KOPT-K1 (cell line): Measurements from ENCODE around the gene GH1.

Experiments used
- H3K27ac ChIP-seq: fragments of 200-600 bp; sonication (generic); 2 replicates; pipeline ENCODE4 v1.5.1; 2016; ENCODE audit warnings: antibody characterized with exemption, mild to moderate bottlenecking, low read depth, low read length; ENCODE audit not compliant: poor library complexity, severe bottlenecking
- H3K36me3 ChIP-seq: fragments of 200-600 bp; sonication (generic); 2 replicates; pipeline ENCODE4 v1.5.1; 2017; ENCODE audit warnings: antibody characterized with exemption, mild to moderate bottlenecking, low read length, moderate library complexity; ENCODE audit not compliant: insufficient read depth
- H3K9me3 ChIP-seq: fragments of 200-600 bp; sonication (generic); 2 replicates; pipeline ENCODE4 v1.5.1; 2017; ENCODE audit warnings: antibody characterized with exemption, low read length, mild to moderate bottlenecking; ENCODE audit not compliant: insufficient read depth, poor library complexity, severe bottlenecking

Gene GH1

GRCh38 chr17:63949576-63950250 lies 31.1 kb upstream of the GH1 start:
- Histone ChIP-seq H3K9me3 (no peaks in the 10 kb centered on the region), H3K27ac (no peak overlapping the region), H3K36me3 (no peaks in the 10 kb centered on the region)

- H3K9me3 ChIP-seq: no peaks in the 10 kb centered on the region
- H3K27ac ChIP-seq: no peak overlapping the region
- H3K36me3 ChIP-seq: no peaks in the 10 kb centered on the region
These were observed 29.9 kb upstream of the GH1 start for GRCh38 chr17:63948521-63948920.

- Histone ChIP-seq H3K36me3 (no peaks in the 10 kb centered on the region), H3K9me3 (no peaks in the 10 kb centered on the region), H3K27ac (no peak overlapping the region)
These were observed 29.2 kb upstream of the GH1 start for GRCh38 chr17:63947711-63948330.

GRCh38 chr17:63946440-63947363 lies 28.1 kb upstream of the GH1 start:
- H3K9me3 ChIP-seq: no peaks in the 10 kb centered on the region
- H3K36me3 ChIP-seq: no peaks in the 10 kb centered on the region
- H3K27ac ChIP-seq: no peak overlapping the region

- H3K36me3 ChIP-seq: no peaks in the 10 kb centered on the region
- no peak overlapping the region for H3K27ac ChIP-seq
- no peaks in the 10 kb centered on the region for H3K9me3 ChIP-seq
These were observed 27.3 kb upstream of the GH1 start for GRCh38 chr17:63945784-63946439.

GRCh38 chr17:63944736-63945499 lies 26.3 kb upstream of the GH1 start:
- H3K27ac ChIP-seq: no peak overlapping the region
- H3K36me3 ChIP-seq: no peaks in the 10 kb centered on the region
- no peaks in the 10 kb centered on the region for H3K9me3 ChIP-seq

GRCh38 chr17:63943745-63944144 lies 25.1 kb upstream of the GH1 start:
- H3K9me3 ChIP-seq: no peaks in the 10 kb centered on the region
- no peak overlapping the region for H3K27ac ChIP-seq
- H3K36me3 ChIP-seq: no peaks in the 10 kb centered on the region

GRCh38 chr17:63942309-63942985 lies 23.8 kb upstream of the GH1 start:
- Histone ChIP-seq H3K9me3 (no peaks in the 10 kb centered on the region), H3K27ac (no peak overlapping the region), H3K36me3 (no peaks in the 10 kb centered on the region)

GRCh38 chr17:63941751-63942150 lies 23.1 kb upstream of the GH1 start:
- H3K9me3 ChIP-seq: no peaks in the 10 kb centered on the region
- no peaks in the 10 kb centered on the region for H3K36me3 ChIP-seq
- H3K27ac ChIP-seq: no peak overlapping the region

- no peak overlapping the region for H3K27ac ChIP-seq
- no peaks in the 10 kb centered on the region for H3K36me3 ChIP-seq
- H3K9me3 ChIP-seq: no peaks in the 10 kb centered on the region
These were observed 22.5 kb upstream of the GH1 start for GRCh38 chr17:63941162-63941561.

- Histone ChIP-seq H3K27ac (no peak overlapping the region), H3K9me3 (no peaks in the 10 kb centered on the region), H3K36me3 (no peaks in the 10 kb centered on the region)
These were observed 21.9 kb upstream of the GH1 start for GRCh38 chr17:63940584-63940983.

- no peaks in the 10 kb centered on the region for H3K36me3 ChIP-seq
- H3K27ac ChIP-seq: no peak overlapping the region
These were observed 21.2 kb upstream of the GH1 start for GRCh38 chr17:63939884-63940283.

GRCh38 chr17:63939401-63939800 lies 20.8 kb upstream of the GH1 start:
- no peaks in the 10 kb centered on the region for H3K9me3 ChIP-seq
- no peak overlapping the region for H3K27ac ChIP-seq
- no peaks in the 10 kb centered on the region for H3K36me3 ChIP-seq

More at GRCh38 chr17:63939884-63940283, 21.2 kb upstream of the GH1 start:
- H3K9me3 ChIP-seq: no peaks in the 10 kb centered on the region

GRCh38 chr17:63937920-63938319 lies 19.3 kb upstream of the GH1 start:
- Histone ChIP-seq H3K9me3 (no peaks in the 10 kb centered on the region), H3K36me3 (no peaks in the 10 kb centered on the region), H3K27ac (no peak overlapping the region)
